Left lobe of liver (tissue), 2 donors: ENCODE measurements around the gene KCNIP4. TPM values are rescaled to one million over a fixed set of nuclear protein-coding genes. Genes with fewer than 3 reads are reported as not detected.
"Not testable (repeated sequence)": the region's sequence is repeated elsewhere in the genome, so short reads cannot be mapped to it uniquely, and the experiment has no call there.

ENCODE experiments used
- ATAC-seq: fragments of 200-7000 bp; cut with Tn5 transposase; one replicate; pipeline ENCODE4 v1.9.1; 2020; ENCODE audit warnings: mild to moderate bottlenecking, moderate library complexity
- DNase-seq: peaks from one replicate; pipeline ENCODE4 v3.0.0-alpha.2; 2020; ENCODE audit warnings: low spot score
- total RNA-seq: library from RNA; stranded (reverse); gene quantifications from one replicate; pipeline ENCODE4 v1.2.1, GENCODE V29; 2021
- donor health status: DM: no; HTN: no; CAD: no; lungs with moderate emphysema.
- donor health status: DM: no; HTN: yes; CAD: no.

KCNIP4 gene
- total RNA-seq, 1 donor from 2014 or later: not detected

DNA sequence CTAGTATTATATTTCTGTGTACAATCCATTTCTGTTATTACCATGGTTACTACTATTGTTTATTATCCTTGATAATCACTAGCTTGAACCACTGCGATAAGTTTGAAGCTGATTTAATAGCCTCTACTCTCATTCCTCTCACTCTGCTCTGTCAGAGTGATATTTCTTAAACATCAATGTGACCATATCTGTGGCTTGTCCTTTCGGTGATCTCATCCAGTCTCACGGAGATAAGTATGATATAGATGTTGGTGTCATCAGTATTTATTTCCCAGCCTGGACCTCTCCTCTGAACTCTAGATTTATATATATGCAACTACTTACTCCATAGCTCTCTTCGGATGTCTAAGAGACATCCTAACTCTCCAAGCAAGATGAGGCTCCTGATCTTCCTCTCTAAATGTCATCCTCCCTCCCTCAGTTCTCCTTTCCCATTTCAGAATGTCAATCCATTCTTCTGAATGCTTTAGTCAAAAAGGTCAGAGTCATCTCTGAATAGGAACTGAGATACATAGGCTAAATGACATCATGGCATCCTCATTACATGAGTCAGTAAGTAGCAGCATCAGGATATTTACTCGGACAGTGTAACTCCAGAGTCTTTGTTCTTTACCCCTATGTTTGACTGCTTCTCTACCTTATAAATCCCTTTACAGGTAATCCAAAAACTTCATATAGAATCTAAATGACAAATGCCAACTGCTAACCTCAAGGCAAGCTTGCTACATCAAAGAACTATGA is 1118.8 kb downstream of the KCNIP4 start:
- no peak for DNase-seq
- ATAC-seq: no peak

DNA sequence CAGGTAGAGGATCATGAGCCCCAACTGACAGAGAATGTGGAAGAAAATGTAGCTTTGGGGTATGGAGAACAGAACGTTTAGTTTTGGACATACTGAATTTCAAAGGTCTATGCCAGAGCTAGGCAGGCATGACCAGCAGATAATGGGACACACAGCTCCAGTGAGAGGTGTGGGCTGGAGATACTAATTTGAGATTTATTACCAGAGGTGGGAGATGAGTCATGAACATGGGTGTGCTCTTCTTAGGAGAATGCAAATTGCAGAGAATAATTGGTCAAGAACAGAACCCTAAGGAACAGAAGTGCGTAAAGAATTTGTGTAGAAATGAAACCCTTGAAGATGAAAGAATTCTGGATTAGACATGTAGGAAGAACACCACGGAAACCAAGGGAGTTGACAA is 1123.1 kb downstream of the KCNIP4 start:
- DNase-seq: no peak
- no peak for ATAC-seq

DNA sequence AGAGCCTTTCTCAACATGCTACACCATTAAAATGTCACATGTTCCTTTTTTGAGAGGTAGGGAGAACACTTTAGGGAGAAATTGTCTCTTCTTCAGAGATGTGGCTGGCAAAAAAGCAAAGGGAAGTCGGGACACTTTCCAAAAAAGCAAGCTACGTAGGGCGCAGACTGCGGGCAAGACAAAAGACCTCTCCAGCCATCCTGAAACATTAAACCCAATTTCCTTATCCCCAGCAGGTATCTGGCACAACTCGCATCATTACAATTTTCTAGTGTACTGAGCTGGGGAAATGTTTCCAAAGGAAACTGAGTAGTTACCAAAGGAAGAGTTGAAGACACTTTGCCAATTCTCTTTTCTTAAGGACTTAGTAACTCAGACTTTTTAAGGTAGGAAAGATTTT is 1132.3 kb downstream of the KCNIP4 start:
- ATAC-seq (no peak), DNase-seq (no peak)

- ATAC-seq (no peak), DNase-seq (no peak)
These were observed 1134.9 kb downstream of the KCNIP4 start for GRCh38 chr4:20813700-20814099.

DNA sequence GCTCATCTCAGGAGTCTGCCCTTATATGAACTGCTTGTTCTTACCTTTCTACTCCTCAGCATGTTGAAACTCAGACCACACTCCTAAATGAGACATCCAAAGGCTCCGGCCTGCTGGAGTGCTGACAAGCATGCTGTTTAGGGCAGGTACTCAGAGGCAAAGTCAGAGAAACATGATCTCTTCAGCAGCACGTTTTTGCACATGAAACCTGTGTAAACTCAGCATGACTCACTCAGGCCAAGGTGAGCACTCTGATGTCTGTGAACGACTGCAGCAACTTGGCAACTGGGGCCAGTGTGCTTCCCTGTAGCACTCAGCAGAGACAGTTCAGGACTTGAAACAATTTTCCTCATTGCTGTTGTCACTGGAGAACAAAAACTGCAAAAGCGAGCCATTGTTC is 1138.8 kb downstream of the KCNIP4 start:
- ATAC-seq (no peak), DNase-seq (no peak)

DNA sequence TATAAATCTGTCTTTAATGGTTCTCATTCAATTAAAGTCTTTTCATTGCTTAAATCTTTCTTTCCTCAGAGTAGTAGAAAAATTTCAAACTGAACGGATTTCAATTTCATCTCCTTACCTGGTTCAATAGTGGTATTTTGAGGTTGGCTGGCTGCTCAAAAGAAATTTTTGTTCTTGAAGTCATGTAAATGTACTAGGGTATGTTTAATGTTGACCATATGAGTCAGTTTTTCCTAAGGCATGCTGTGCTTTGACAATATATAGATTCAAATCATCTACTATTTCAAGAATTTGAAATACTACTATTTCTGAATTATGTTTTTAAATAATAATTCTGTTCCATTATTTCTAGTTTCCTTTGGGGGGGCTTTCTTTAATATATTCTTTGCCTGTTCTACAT is 1142.9 kb downstream of the KCNIP4 start:
- no peak for ATAC-seq
- no peak for DNase-seq

GRCh38 chr4:20787940-20788665 is 1160.5 kb downstream of the KCNIP4 start:
- ATAC-seq (no peak), DNase-seq (no peak)

GRCh38 chr4:20783134-20783533 is 1165.4 kb downstream of the KCNIP4 start:
- DNase-seq, ATAC-seq: not testable (repeated sequence)

DNA sequence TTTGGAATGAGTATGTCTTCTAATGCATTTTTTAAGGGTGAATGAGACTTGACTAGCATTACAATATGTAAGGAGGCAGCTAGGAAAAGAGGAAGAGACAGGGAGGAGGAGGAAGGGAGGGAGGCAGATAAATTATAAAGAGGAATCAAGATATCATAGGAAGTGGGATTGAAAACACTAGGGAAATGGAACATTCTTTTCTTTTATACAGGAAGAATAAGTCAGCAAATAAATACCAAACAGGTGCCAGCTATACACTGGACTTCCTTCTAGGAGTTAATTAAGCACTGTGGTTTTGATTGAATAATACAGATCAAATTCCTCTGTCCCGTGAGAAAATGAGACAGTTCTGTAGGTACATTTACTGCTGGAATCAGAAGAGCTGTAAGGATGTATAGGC is 1169.7 kb downstream of the KCNIP4 start:
- no peak for DNase-seq

DNA sequence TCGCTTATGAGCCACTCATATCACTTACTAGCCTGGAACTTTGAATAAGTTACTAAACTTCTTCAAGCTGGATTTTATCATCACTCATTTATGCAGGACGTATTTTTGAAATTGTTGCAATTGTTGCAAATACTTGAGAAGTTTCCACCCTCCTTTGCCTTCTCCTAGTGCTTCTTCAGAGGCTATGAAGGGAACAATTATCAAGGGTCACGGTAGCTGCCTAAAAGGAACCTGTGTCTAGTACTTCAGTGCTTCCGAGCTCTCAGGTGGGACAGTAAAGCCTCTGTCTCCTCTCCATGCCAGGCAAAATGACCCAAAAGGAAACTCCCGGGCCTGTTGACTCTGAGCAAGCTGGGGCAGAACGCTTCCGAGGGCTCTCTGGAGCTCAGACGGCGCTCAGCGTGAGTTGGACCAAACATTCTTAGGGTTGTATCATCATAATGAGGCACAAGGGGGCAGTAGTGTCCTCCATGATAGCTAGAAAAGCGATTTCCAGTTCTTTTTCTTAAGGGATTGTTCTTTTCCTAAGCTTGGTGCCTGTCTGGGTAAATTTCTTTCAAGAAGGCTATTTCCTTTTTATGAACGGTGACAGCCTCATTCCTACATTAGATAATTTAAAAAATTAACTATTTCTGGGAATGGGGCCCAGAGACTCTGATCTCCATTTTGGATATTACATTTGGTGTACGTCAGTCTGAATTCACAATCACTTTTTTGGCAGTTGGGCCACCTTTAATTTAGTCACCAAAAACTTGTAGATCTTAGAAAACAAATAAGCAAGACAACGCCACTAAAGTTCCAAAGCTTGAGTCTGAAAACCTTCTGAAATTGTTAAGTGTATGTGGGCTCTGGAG is 1175.2 kb downstream of the KCNIP4 start:
- DNase-seq: peak; percentile 44
- peak; percentile 89 for ATAC-seq

More for the DNA sequence above, 1169.7 kb downstream of the KCNIP4 start:
- no peak for ATAC-seq

DNA sequence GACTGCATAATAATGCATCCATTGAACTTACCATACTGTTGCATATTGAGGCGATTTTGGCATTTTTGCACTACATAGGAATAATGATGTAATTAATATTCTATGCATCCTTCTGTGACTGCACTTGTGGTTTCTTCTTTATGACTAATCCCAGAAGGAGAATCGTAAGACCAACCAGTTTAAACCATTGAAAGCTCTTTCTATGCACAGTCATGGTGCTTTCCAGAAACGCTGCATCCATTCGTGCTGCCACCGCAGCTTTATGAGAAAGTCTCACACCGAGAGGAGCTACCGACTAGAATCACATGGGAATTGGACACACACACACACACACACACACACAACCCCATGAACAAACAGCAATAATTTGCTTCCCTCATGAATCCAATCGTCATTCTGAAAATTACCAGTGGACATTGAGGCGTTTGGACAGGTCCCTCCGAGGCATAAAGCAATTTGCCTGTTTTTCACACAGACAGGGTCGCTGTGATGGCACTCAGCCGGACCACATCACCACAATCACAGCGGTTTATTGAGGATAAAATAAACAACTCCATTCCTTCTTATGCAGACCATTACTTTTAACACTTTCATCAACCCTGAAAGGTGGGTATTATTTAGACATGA is 1184.1 kb downstream of the KCNIP4 start:
- no peak for ATAC-seq
- no peak for DNase-seq

- no peak for ATAC-seq
- DNase-seq: no peak
These were observed 1186.7 kb downstream of the KCNIP4 start for GRCh38 chr4:20761826-20762225.

- DNase-seq: no peak
- peak; percentile 49 for ATAC-seq
These were observed 1187.2 kb downstream of the KCNIP4 start for GRCh38 chr4:20761382-20761781.

- no peak for ATAC-seq
These were observed 1188.5 kb downstream of the KCNIP4 start for GRCh38 chr4:20760053-20760452.

DNA sequence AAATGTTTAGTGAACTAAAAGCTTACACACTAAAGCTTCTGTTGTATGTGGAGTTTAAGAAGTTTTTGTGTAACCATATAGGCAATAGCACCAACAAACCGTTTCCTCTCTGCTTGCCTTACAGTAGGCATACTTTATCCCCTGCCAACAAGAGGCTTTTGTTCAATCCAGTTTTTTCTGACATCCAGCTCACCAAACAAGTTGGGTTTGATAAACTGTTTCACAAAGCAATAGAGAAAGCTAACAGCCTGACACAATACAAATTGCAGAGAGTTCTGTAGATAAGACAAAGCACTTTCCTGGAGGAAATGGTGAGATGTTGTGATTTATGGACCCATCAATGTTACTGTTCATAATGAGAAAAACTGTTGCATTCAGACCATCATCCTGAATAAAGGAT is 1194.5 kb downstream of the KCNIP4 start:
- no peak for DNase-seq
- no peak for ATAC-seq

More at GRCh38 chr4:20760053-20760452, 1188.5 kb downstream of the KCNIP4 start:
- DNase-seq: no peak

GRCh38 chr4:20752641-20753040 is 1195.9 kb downstream of the KCNIP4 start:
- ATAC-seq (no peak), DNase-seq (no peak)

GRCh38 chr4:20746000-20746399 is 1202.6 kb downstream of the KCNIP4 start:
- ATAC-seq: not testable (repeated sequence)

GRCh38 chr4:20735931-20736330 is 1212.6 kb downstream of the KCNIP4 start:
- ATAC-seq: no peak
- DNase-seq: no peak

More at GRCh38 chr4:20746000-20746399, 1202.6 kb downstream of the KCNIP4 start:
- not testable (repeated sequence) for DNase-seq

GRCh38 chr4:20724915-20725314 is 1223.7 kb downstream of the KCNIP4 start:
- DNase-seq (no peak), ATAC-seq (no peak)

- DNase-seq: no peak
- no peak for ATAC-seq
These were observed 1225.1 kb downstream of the KCNIP4 start for GRCh38 chr4:20723463-20723862.

- ATAC-seq: no peak
These were observed 1225.6 kb downstream of the KCNIP4 start for GRCh38 chr4:20723019-20723418.

More at GRCh38 chr4:20723019-20723418, 1225.6 kb downstream of the KCNIP4 start:
- DNase-seq: no peak
